GM23338 (cell line): ENCODE results near the gene KYNU.

Experiments
- CREB1 ChIP-seq: fragments of 250-450 bp; sonication (Bioruptor Pico); IDR thresholded peaks from 2 replicates; pipeline ENCODE4 v1.5.0; 2020; ENCODE audit warnings: low read depth, mild to moderate bottlenecking, moderate library complexity
- POLR2AphosphoS5 ChIP-seq: IDR thresholded peaks from 2 replicates; pipeline ENCODE4 v1.6.1; 2016; ENCODE audit warnings: antibody characterized with exemption, low read depth
- TF ChIP-seq, protein P1 (sequence below), 2 experiments: fragments of 200-600 bp in 1 of 2; sonication (generic) in 1 of 2; conservative IDR thresholded peaks; 2 replicates each; pipeline versions ENCODE4 v1.5.1 to v1.6.1; 2016 to 2017; ENCODE audit warnings: antibody characterized with exemption in 2 of 2, low read depth in 2 of 2, mild to moderate bottlenecking in 2 of 2, moderate library complexity in 1 of 2

DNA sequence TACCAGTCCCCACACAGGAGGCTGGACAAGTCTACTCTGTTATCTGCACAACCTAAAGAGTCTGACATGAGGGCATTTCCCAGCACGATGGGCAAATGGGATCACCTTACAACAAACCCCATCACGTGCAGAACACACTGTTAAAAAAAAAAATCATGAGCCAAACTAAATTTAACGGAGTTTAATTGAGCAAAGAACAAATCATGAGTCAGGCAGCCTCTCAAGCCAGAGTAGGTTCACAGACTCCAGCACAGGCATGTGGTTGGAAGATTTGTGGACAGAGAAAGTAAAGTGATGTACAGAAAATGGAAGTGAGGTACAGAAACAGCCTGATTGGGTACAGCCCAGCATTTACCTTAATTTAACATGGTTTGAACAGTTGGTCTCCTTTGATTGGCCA, 59.9 kb downstream of the KYNU start:
- TF ChIP-seq POLR2AphosphoS5: no peak
- TF ChIP-seq, protein P1, sequence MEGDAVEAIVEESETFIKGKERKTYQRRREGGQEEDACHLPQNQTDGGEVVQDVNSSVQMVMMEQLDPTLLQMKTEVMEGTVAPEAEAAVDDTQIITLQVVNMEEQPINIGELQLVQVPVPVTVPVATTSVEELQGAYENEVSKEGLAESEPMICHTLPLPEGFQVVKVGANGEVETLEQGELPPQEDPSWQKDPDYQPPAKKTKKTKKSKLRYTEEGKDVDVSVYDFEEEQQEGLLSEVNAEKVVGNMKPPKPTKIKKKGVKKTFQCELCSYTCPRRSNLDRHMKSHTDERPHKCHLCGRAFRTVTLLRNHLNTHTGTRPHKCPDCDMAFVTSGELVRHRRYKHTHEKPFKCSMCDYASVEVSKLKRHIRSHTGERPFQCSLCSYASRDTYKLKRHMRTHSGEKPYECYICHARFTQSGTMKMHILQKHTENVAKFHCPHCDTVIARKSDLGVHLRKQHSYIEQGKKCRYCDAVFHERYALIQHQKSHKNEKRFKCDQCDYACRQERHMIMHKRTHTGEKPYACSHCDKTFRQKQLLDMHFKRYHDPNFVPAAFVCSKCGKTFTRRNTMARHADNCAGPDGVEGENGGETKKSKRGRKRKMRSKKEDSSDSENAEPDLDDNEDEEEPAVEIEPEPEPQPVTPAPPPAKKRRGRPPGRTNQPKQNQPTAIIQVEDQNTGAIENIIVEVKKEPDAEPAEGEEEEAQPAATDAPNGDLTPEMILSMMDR (conservative IDR thresholded peaks at IDR 0.05; ENCODE audit: low read depth in 2 of 2): no peak
- no peak for TF ChIP-seq CREB1
